K562 (cell line): Measurements from ENCODE around the gene UFSP2. TPM values are rescaled to one million over a fixed set of nuclear protein-coding genes. Genes with fewer than 3 reads are reported as not detected.

Source experiments
- GTF2B ChIP-seq: IDR thresholded peaks from 2 replicates; pipeline ENCODE4 v1.6.1; 2011; ENCODE audit not compliant: insufficient read length; ENCODE audit errors: extremely low read depth
- MYBL2 ChIP-seq, 2 experiments: fragments of 450-650 bp in 1 of 2; sonication (generic) in 1 of 2; formaldehyde crosslinking in 1 of 2; IDR thresholded peaks; 2 replicates each; pipeline versions ENCODE4 v1.6.1 to v1.8.1; 2017 to 2022; ENCODE audit warnings: borderline replicate concordance in 1 of 2, inconsistent platforms in 1 of 2, low read depth in 1 of 2, mild to moderate bottlenecking in 1 of 2, missing genetic modification reagents in 1 of 2, moderate library complexity in 1 of 2
- NKRF ChIP-seq: fragments of 450-650 bp; IDR thresholded peaks from 2 replicates; pipeline ENCODE4 v1.6.1; 2016; ENCODE audit warnings: borderline replicate concordance
- RBM25 ChIP-seq: fragments of 200-400 bp; formaldehyde crosslinking; IDR thresholded peaks from 2 replicates; pipeline ENCODE4 v1.6.1; 2018; ENCODE audit warnings: low read length, low read depth, moderate library complexity; ENCODE audit not compliant: severe bottlenecking
- TCF15 ChIP-seq: fragments of 250-450 bp; sonication (Bioruptor Pico); IDR thresholded peaks from 2 replicates; pipeline ENCODE4 v1.8.0; 2022; ENCODE audit warnings: moderate library complexity, mild to moderate bottlenecking, inconsistent platforms
- ZNF408 ChIP-seq: fragments of 250-450 bp; sonication (Bioruptor Pico); IDR thresholded peaks from 2 replicates; pipeline ENCODE4 v1.4.0; 2020; ENCODE audit warnings: low read depth, mild to moderate bottlenecking, moderate library complexity
- ZNF592 ChIP-seq: fragments of 450-650 bp; IDR thresholded peaks from 2 replicates; pipeline ENCODE4 v1.6.1; 2017; ENCODE audit warnings: antibody characterized with exemption, mild to moderate bottlenecking
- ZNF639 ChIP-seq, 2 experiments: fragments of 200-800 bp in 1 of 2; sonication (Bioruptor generic) in 1 of 2; sonication (generic) in 1 of 2; formaldehyde crosslinking in 1 of 2; IDR thresholded peaks in 1 of 2; conservative IDR thresholded peaks in 1 of 2; 2 replicates each; pipeline versions ENCODE4 v1.5.0 to v1.6.1; 2016 to 2020; ENCODE audit warnings: missing compliant biosample characterization in 1 of 2, missing genetic modification characterization in 1 of 2, missing genetic modification reagents in 1 of 2
- polyA plus RNA-seq, 8 experiments: library from polyadenylated mRNA; depleted of rRNA in 4 of 8; stranded (reverse) in 5 of 8; unstranded in 3 of 8; fragments of >200 nt; fragmentation: Nextera tagmentation in 2 of 8; fragmentation: Illumina TruSeq in 1 of 8; extraction: Ambion mirVana in 2 of 8; extraction: Trizol in 1 of 8; gene quantifications; 2 replicates each; pipeline versions ENCODE4 v1.2.1 to v1.2.3, GENCODE V29; 2011 to 2014; ENCODE audit warnings: inconsistent platforms in 1 of 8, missing spikeins in 1 of 8
- total RNA-seq, 7 experiments: library from RNA; depleted of rRNA in 6 of 7; stranded (reverse); fragments of >200 nt in 6 of 7; fragmentation: Illumina TruSeq in 2 of 7; extraction: Trizol in 2 of 7; gene quantifications; 2 replicates each; pipeline versions ENCODE4 v1.2.1 to v1.2.3, GENCODE V29; 2011 to 2021; ENCODE audit warnings: low replicate concordance in 1 of 7

UFSP2 gene
- total and polyA plus RNA-seq, 9 of the 15 experiments (the other 6 are each of a cell fraction or from before 2014, with no cell fraction given): 20.1 to 55.8 (median 26.6) TPM

- TF ChIP-seq RBM25: no peak
- no peak for TF ChIP-seq NKRF
- TF ChIP-seq ZNF639 (CRISPR knock-in tag; conservative IDR thresholded peaks at IDR 0.05 in 1 of 2, IDR thresholded peaks at IDR 0.05 in 1 of 2): no peak
- no peak for TF ChIP-seq TCF15
- no peak for TF ChIP-seq GTF2B
- no peak for TF ChIP-seq ZNF592
- no peak for TF ChIP-seq MYBL2 (IDR thresholded peaks at IDR 0.05; ENCODE audit: low read depth)
- TF ChIP-seq MYBL2 (CRISPR knock-in tag; IDR thresholded peaks at IDR 0.05; ENCODE audit: borderline replicate concordance): no peak
- no peak for TF ChIP-seq ZNF408 (CRISPR knock-in tag)
Measured at GRCh38 chr4:185378264-185378663, 47.5 kb downstream of the UFSP2 start (continued).
